HepG2 (cell line): ENCODE results near the gene CAMSAP1. TPM values are rescaled to one million over a fixed set of nuclear protein-coding genes. Genes with fewer than 3 reads are reported as not detected.

Experiments used
- ATAC-seq: fragments of 200-7000 bp; cut with Tn5 transposase; 3 replicates; pipeline ENCODE4 v1.9.1; 2020; ENCODE audit warnings: mild to moderate bottlenecking, moderate library complexity
- BruUV-seq: library from RNA; stranded (reverse); fragments of 400-500 nt; replicated peaks from 2 replicates; lab custom pipeline; 2021; lab: Mats Ljungman, UMichigan
- CTCF ChIA-PET: fragments of 300-600 bp; formaldehyde crosslinking; extraction: SDS; loops from one replicate; lab custom pipeline; 2021; ENCODE audit warnings: low total read pairs, inconsistent platforms, low intra/inter-chr PET ratio; lab: Yijun Ruan, JAX
- POLR2A ChIA-PET: fragments of 350-600 bp; sonication (Branson Sonifier 250); formaldehyde crosslinking; loops from one replicate; lab custom pipeline; 2020; ENCODE audit warnings: antibody characterized with exemption, inconsistent platforms; lab: Yijun Ruan, JAX
- DNase-seq: peaks from one replicate; pipeline ENCODE4 v3.0.0-alpha.2; 2015; ENCODE audit warnings: low spot score
- FAIRE-seq: peaks from 3 replicates; lab custom pipeline; 2011; peaks lifted over from hg19 to GRCh38; lab: Jason Lieb, UNC
- H2AFZ ChIP-seq: one replicate; pipeline ENCODE4 v1.6.1; 2011; ENCODE audit warnings: low read length, inconsistent platforms
- H3K27ac ChIP-seq: fragments of 300-600 bp; 3 replicates; pipeline ENCODE4 v1.8.0; 2011; ENCODE audit warnings: mixed run types, mild to moderate bottlenecking, mixed read lengths, low read length, inconsistent platforms; ENCODE audit not compliant: insufficient read depth; ENCODE audit errors: extremely low read length
- H3K27me3 ChIP-seq, 2 experiments: fragments of 200-600 bp in 1 of 2; 2 replicates in 1 of 2; 3 replicates in 1 of 2; pipeline versions ENCODE4 v1.6.0 to v1.8.0; 2011; ENCODE audit warnings: low read length in 2 of 2, mild to moderate bottlenecking in 2 of 2, moderate library complexity in 2 of 2, inconsistent platforms in 1 of 2; ENCODE audit not compliant: insufficient read depth in 2 of 2, control insufficient read depth in 1 of 2
- H3K36me3 ChIP-seq, 2 experiments: fragments of 200-600 bp in 1 of 2; replicated peaks in 1 of 2; 2 replicates in 1 of 2; 3 replicates in 1 of 2; pipeline versions ENCODE4 v1.5.1 to v1.8.0; 2011; ENCODE audit warnings: low read length in 2 of 2, inconsistent platforms in 1 of 2; ENCODE audit not compliant: insufficient read depth in 2 of 2, control insufficient read depth in 1 of 2
- H3K4me1 ChIP-seq: 2 replicates; pipeline ENCODE4 v1.5.1; 2012; ENCODE audit warnings: low read length, inconsistent platforms; ENCODE audit not compliant: insufficient read depth
- H3K4me2 ChIP-seq: 2 replicates; pipeline ENCODE4 v1.6.0; 2011; ENCODE audit warnings: low read depth, low read length, inconsistent platforms
- H3K4me3 ChIP-seq, 3 experiments: fragments of 200-600 bp in 1 of 3; sonication (generic), shearing (Covaris generic) in 1 of 3; replicated peaks in 1 of 3; 2 replicates each; pipeline ENCODE4 v1.5.1; 2011 to 2016; ENCODE audit warnings: low read length in 3 of 3, inconsistent platforms in 2 of 3, low read depth in 2 of 3, mild to moderate bottlenecking in 2 of 3, control low read depth in 1 of 3, mixed read lengths in 1 of 3; ENCODE audit not compliant: insufficient read depth in 1 of 3
- H3K79me2 ChIP-seq: one replicate; pipeline ENCODE4 v1.6.1; 2011; ENCODE audit warnings: low read length, inconsistent platforms; ENCODE audit not compliant: insufficient read depth
- H3K9ac ChIP-seq: 2 replicates; pipeline ENCODE4 v1.6.0; 2011; ENCODE audit warnings: mild to moderate bottlenecking, low read depth, low read length, inconsistent platforms; ENCODE audit not compliant: insufficient read depth
- H3K9me3 ChIP-seq: 2 replicates; pipeline ENCODE4 v1.5.1; 2012; ENCODE audit warnings: mild to moderate bottlenecking, low read length
- H4K20me1 ChIP-seq: 2 replicates; pipeline ENCODE4 v1.6.0; 2011; ENCODE audit warnings: inconsistent platforms, mild to moderate bottlenecking, low read length, moderate library complexity; ENCODE audit not compliant: insufficient read depth
- BATF2 ChIP-seq: sonication (generic); formaldehyde crosslinking; IDR thresholded peaks from 2 replicates; pipeline ENCODE4 v1.8.0; 2022; ENCODE audit warnings: mild to moderate bottlenecking, missing genetic modification reagents, moderate library complexity
- CC2D1A ChIP-seq: sonication (generic); formaldehyde crosslinking; IDR thresholded peaks from 2 replicates; pipeline ENCODE4 v1.8.1; 2023; ENCODE audit warnings: mild to moderate bottlenecking, missing genetic modification reagents
- MIER2 ChIP-seq: IDR thresholded peaks from 2 replicates; pipeline ENCODE4 v1.6.1; 2016; ENCODE audit warnings: missing biosample characterization, missing genetic modification reagents
- POLR2AphosphoS5 ChIP-seq: IDR thresholded peaks from 2 replicates; pipeline ENCODE4 v1.6.1; 2012; ENCODE audit warnings: low read depth, low read length
- SIX1 ChIP-seq: sonication (generic); formaldehyde crosslinking; IDR thresholded peaks from 2 replicates; pipeline ENCODE4 v1.4.0; 2020; ENCODE audit warnings: missing genetic modification reagents, borderline replicate concordance
- STAT5B ChIP-seq: sonication (generic); formaldehyde crosslinking; IDR thresholded peaks from 2 replicates; pipeline ENCODE4 v1.4.0; 2020; ENCODE audit warnings: missing genetic modification reagents
- ZFP91 ChIP-seq: sonication (generic); formaldehyde crosslinking; IDR thresholded peaks from 2 replicates; pipeline ENCODE4 v1.9.0; 2022; ENCODE audit warnings: missing genetic modification reagents, mild to moderate bottlenecking, borderline replicate concordance
- ZNF616 ChIP-seq: sonication (generic); formaldehyde crosslinking; IDR thresholded peaks from 2 replicates; pipeline ENCODE4 v1.5.0; 2020; ENCODE audit warnings: low read depth, mild to moderate bottlenecking, missing genetic modification reagents
- WGBS: methylation state at CpG from one replicate; pipeline ENCODE4 v1.1.6; 2017; ENCODE audit warnings: low lambda C conversion rate; 5-methylcytosine and 5-hydroxymethylcytosine counted together
- in situ Hi-C: cut with HindIII; loops from 2 replicates; pipeline ENCODE4 v1.10.0; 2017; ENCODE audit warnings: low pct_unique_long_range_greater_than_20kb; ENCODE audit not compliant: extremely low pct_ligation_motif_present
- intact Hi-C: fragments of 100-400 bp; cut with micrococcal nuclease; formaldehyde crosslinking; loops from one replicate; pipeline ENCODE4 v1.10.0; 2022; ENCODE audit not compliant: unreplicated experiment
- polyA plus RNA-seq, 8 experiments: library from polyadenylated mRNA; depleted of rRNA in 3 of 8; stranded (reverse) in 7 of 8; unstranded in 1 of 8; fragments of >200 nt; fragmentation: Illumina TruSeq in 4 of 8; extraction: Trizol in 4 of 8; gene quantifications; 2 replicates each; pipeline versions ENCODE4 v1.2.1 to v1.2.3, GENCODE V29; 2011 to 2016; ENCODE audit warnings: low read depth in 4 of 8, missing spikeins in 1 of 8, mixed read lengths in 1 of 8; ENCODE audit not compliant: insufficient read depth in 1 of 8
- total RNA-seq, 5 experiments: library from RNA; depleted of rRNA; stranded (reverse); fragments of >200 nt; fragmentation: Illumina TruSeq; extraction: Trizol; gene quantifications; 2 replicates each; pipeline ENCODE4 v1.2.3, GENCODE V29; 2016; ENCODE audit warnings: low read depth in 1 of 5

Gene CAMSAP1
- total and polyA plus RNA-seq, 2 of the 13 experiments (the other 11 are each of a cell fraction or from before 2014, with no cell fraction given) = 3.8 to 12.4 TPM

- TF ChIP-seq ZFP91 (CRISPR knock-in tag) (peak; percentile 15; the same call in 1 of the 2 replicates), BATF2 (CRISPR knock-in tag) (no peak), CC2D1A (CRISPR knock-in tag) (no peak), SIX1 (no peak)
- TF ChIP-seq, all 625 proteins: peak for 5
Observed at GRCh38 chr9:135797507-135798262, 109.7 kb downstream of the CAMSAP1 start (continued).

GRCh38 chr9:135796784-135797485 is 110.4 kb downstream of the CAMSAP1 start:
- no peak for FAIRE-seq
- 43% methylated on average over 4 of the region's 22 CpGs for WGBS

More at GRCh38 chr9:135796784-135797485, 110.4 kb downstream of the CAMSAP1 start:
- intact Hi-C loops = no loop called here
- no peaks in the 10 kb centered on the region for H3K36me3 ChIP-seq
- ChIA-PET CTCF (no interaction called here), POLR2A (no interaction called here)
- H3K27ac ChIP-seq = no peak overlapping the region
- H3K9ac ChIP-seq = no peak overlapping the region
- in situ Hi-C loops = no loop called here
- H3K9me3 ChIP-seq = no peaks in the 10 kb centered on the region
- peaks cover 9 to 32% of the 10 kb centered on the region in 2 experiments; a peak in 4 of 5 replicates for H3K27me3 ChIP-seq
- no peaks in the 10 kb centered on the region for H3K79me2 ChIP-seq
- H4K20me1 ChIP-seq = 0 out of 2 replicates have a peak, but pooled peaks cover 5% of the 10 kb centered on the region
- H2AFZ ChIP-seq = no peak overlapping the region
- H3K4me1 ChIP-seq = no peaks in the 10 kb centered on the region
- BruUV-seq = no TSS peak
- H3K4me3 ChIP-seq = no peak overlapping the region
- no peak overlapping the region for H3K4me2 ChIP-seq
- TF ChIP-seq MIER2 (no peak), ZNF616 (no peak), STAT5B (no peak), POLR2AphosphoS5 (no peak)
- ATAC-seq (no peak), DNase-seq (no peak)
